GM23248 (cell line): ENCODE results near the gene ZNF93.

Source experiments
- EZH2 ChIP-seq: fragments of 200-600 bp; sonication (generic); IDR thresholded peaks from 2 replicates; pipeline ENCODE4 v1.6.1; 2018; ENCODE audit warnings: antibody characterized with exemption, mild to moderate bottlenecking; ENCODE audit not compliant: insufficient read depth, poor library complexity, severe bottlenecking
- EZH2phosphoT487 ChIP-seq: fragments of 200-600 bp; sonication (generic); IDR thresholded peaks from 2 replicates; pipeline ENCODE4 v1.6.1; 2018; ENCODE audit warnings: antibody characterized with exemption, moderate library complexity, mild to moderate bottlenecking, low read depth; ENCODE audit not compliant: insufficient read depth

- TF ChIP-seq EZH2 (no peak), EZH2phosphoT487 (no peak)
These were observed 34.0 kb upstream of the ZNF93 start for GRCh38 chr19:19866611-19867248.
